ENCODE data around the gene EXOC6B. TPM values are rescaled to one million over a fixed set of nuclear protein-coding genes. Genes with fewer than 3 reads are reported as not detected.

The EXOC6B gene
- total and polyA plus RNA-seq, 2 of the 8 experiments (the other 6 are each of a cell fraction or from before 2014, with no cell fraction given): 13.5 to 33.0 TPM

DNA sequence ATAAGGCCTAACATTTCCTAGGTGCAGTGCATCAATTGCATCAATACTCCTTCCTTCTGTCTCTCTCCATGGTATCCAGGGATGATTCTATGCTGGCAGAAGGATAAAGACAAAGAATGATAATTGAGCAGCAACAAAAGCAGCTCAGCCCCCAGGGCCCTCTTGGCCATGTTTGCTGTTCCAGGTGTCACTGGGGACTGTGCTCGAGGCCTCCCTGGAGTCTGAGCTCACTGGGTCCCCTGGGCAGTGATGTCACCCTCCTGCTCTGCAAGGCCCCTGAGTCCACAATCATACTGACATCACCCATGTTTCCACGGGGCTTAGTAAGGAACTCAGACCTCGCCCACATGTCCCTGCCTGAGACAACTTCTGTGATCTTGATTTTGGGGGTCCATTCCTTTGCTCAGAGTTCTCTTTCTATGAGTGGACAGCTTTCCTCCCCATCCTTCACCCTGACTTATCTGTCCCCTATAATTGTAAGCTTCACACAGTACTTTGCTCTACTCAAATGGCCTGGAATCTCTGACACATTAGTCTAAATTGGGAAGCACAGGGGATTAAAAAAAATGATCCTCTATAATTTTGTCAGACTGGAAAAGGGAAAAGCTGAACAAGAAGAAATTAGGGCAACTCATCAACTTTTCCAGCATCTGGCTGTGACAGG, 15.8 kb upstream of the EXOC6B start:
- FAIRE-seq (no peak), DNase-seq (ENCODE audit: low read depth in 1 of 2, low spot score in 2 of 2) (no peak)
- Histone ChIP-seq H2AK5ac (ENCODE audit: low read depth, low read length) (no peak overlapping the region), H3K4me2 (ENCODE audit: insufficient read depth in 1 of 2, low read depth in 2 of 2, low read length in 2 of 2) (no peak overlapping the region), H3K79me1 (ENCODE audit: low read depth, low read length) (no peaks in the 10 kb centered on the region), H3K9ac (replicated peaks in 1 of 4; ENCODE audit: extremely low read depth in 1 of 4, low read depth in 3 of 4, low read length in 3 of 4) (no peak overlapping the region), H4K20me1 (replicated peaks in 1 of 2; ENCODE audit: control insufficient read depth in 1 of 2, insufficient read depth in 2 of 2, low read length in 2 of 2) (no peaks in the 10 kb centered on the region), H3K36me3 (ENCODE audit: control insufficient read depth in 2 of 4, insufficient read depth in 4 of 4, low read length in 3 of 4) (no peaks in the 10 kb centered on the region), H4K91ac (replicated peaks; ENCODE audit: insufficient read length, low read length) (no peak overlapping the region), H3K9me3 (ENCODE audit: insufficient read depth in 2 of 2, low read depth in 1 of 2, low read length in 1 of 2) (no peaks in the 10 kb centered on the region), H3K79me2 (ENCODE audit: control insufficient read depth in 1 of 2, insufficient read depth in 2 of 2, low read length in 2 of 2) (no peaks in the 10 kb centered on the region), H2AFZ (ENCODE audit: low read length) (no peak overlapping the region), H3K4me1 (replicated peaks in 1 of 4; ENCODE audit: control insufficient read depth in 3 of 4, insufficient read depth in 4 of 4, low read length in 3 of 4) (no peaks in the 10 kb centered on the region), H4K8ac (ENCODE audit: extremely low read depth, insufficient read depth, low read length) (no peak overlapping the region), H2BK12ac (ENCODE audit: low read depth, low read length) (no peak overlapping the region), H3K27me3 (replicated peaks in 1 of 4; ENCODE audit: control insufficient read depth in 3 of 4, extremely low read depth in 1 of 4, insufficient read depth in 3 of 4, low read length in 3 of 4) (no peaks in the 10 kb centered on the region), H2BK120ac (replicated peaks; ENCODE audit: low read depth, low read length) (no peak overlapping the region), H2BK15ac (ENCODE audit: low read length) (no peak overlapping the region), H3K27ac (ENCODE audit: low read depth, low read length) (no peak overlapping the region), H3K56ac (replicated peaks; ENCODE audit: insufficient read length, low read depth, low read length) (no peak overlapping the region), H2BK20ac (ENCODE audit: low read length) (no peak overlapping the region), H2BK5ac (ENCODE audit: low read depth, low read length) (no peak overlapping the region), H3K23ac (ENCODE audit: insufficient read length) (no peak overlapping the region), H3K4me3 (ENCODE audit: extremely low read depth in 1 of 4, insufficient read depth in 2 of 4, low read depth in 3 of 4, low read length in 4 of 4) (no peak overlapping the region), H3K4ac (replicated peaks; ENCODE audit: insufficient read length, low read depth, low read length) (no peak overlapping the region), H3K18ac (ENCODE audit: extremely low read depth, low read length) (no peak overlapping the region), H4K5ac (ENCODE audit: insufficient read length, low read depth, low read length) (no peak overlapping the region), H3K14ac (ENCODE audit: insufficient read length) (no peak overlapping the region), H3K23me2 (ENCODE audit: low read depth, low read length) (no peaks in the 10 kb centered on the region; the same call in 1 of the 2 replicates)
- 84% methylated on average over 3 of the region's 3 CpGs; no CpG with 5 or more reads in 1 of the 2 experiments for WGBS, 2 experiments (ENCODE audit: extremely low coverage in 1 of 2, insufficient coverage in 1 of 2, insufficient read length in 1 of 2, insufficient replicate concordance in 2 of 2, low coverage in 1 of 2, low lambda C conversion rate in 2 of 2, missing lambda C conversion rate in 1 of 2)
- TF ChIP-seq, protein P1, sequence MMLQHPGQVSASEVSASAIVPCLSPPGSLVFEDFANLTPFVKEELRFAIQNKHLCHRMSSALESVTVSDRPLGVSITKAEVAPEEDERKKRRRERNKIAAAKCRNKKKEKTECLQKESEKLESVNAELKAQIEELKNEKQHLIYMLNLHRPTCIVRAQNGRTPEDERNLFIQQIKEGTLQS (IDR thresholded peaks at IDR 0.05; ENCODE audit: insufficient read depth, low read depth, low read length): no peak
- TF ChIP-seq RXRA (IDR thresholded peaks at IDR 0.05; ENCODE audit: insufficient read depth, low read depth, low read length) (no peak), FOSL1 (IDR thresholded peaks at IDR 0.05; ENCODE audit: insufficient read depth, low read depth, low read length) (no peak), EZH2 (IDR thresholded peaks at IDR 0.05; ENCODE audit: low read depth, low read length, severe bottlenecking) (no peak), SP2 (IDR thresholded peaks at IDR 0.05; ENCODE audit: low read length) (no peak)
- TF ChIP-seq, protein P2, sequence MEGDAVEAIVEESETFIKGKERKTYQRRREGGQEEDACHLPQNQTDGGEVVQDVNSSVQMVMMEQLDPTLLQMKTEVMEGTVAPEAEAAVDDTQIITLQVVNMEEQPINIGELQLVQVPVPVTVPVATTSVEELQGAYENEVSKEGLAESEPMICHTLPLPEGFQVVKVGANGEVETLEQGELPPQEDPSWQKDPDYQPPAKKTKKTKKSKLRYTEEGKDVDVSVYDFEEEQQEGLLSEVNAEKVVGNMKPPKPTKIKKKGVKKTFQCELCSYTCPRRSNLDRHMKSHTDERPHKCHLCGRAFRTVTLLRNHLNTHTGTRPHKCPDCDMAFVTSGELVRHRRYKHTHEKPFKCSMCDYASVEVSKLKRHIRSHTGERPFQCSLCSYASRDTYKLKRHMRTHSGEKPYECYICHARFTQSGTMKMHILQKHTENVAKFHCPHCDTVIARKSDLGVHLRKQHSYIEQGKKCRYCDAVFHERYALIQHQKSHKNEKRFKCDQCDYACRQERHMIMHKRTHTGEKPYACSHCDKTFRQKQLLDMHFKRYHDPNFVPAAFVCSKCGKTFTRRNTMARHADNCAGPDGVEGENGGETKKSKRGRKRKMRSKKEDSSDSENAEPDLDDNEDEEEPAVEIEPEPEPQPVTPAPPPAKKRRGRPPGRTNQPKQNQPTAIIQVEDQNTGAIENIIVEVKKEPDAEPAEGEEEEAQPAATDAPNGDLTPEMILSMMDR (IDR thresholded peaks at IDR 0.05; ENCODE audit: control extremely low read depth in 1 of 3, insufficient read depth in 1 of 3, low read depth in 1 of 3, low read length in 3 of 3): no peak
- ChIA-PET CTCF (ENCODE audit: partially characterized antibody) (interaction anchor here (1.2 to 4.3 kb wide), 6 partner anchors 9 to 71 kb away, joined by 4 to 22 read pairs (median 5); no protein-coding TSS in a partner anchor), POLR2A (ENCODE audit: partially characterized antibody) (interaction anchor here (0.7 to 1.4 kb wide), 2 partner anchors 10 to 19 kb away, joined by 3 read pairs; no protein-coding TSS in a partner anchor)
